ENCODE data around the gene MGAT5.

- no peak for TF ChIP-seq NFYB (CRISPR knock-in tag; conservative IDR thresholded peaks at IDR 0.05; ENCODE audit: low read depth)
- no peak for TF ChIP-seq ZBTB21 (CRISPR knock-in tag; IDR thresholded peaks at IDR 0.05; ENCODE audit: borderline replicate concordance)
- TF ChIP-seq CTCF (IDR thresholded peaks at IDR 0.05), result no peak
- TF ChIP-seq NR3C1 (CRISPR knock-in tag; conservative IDR thresholded peaks at IDR 0.05; ENCODE audit: low read depth), result no peak
- TF ChIP-seq ELF4 (CRISPR knock-in tag; IDR thresholded peaks at IDR 0.05; ENCODE audit: low read depth), result no peak
- TF ChIP-seq E2F4 (CRISPR knock-in tag; IDR thresholded peaks at IDR 0.05; ENCODE audit: borderline replicate concordance, low read depth), result no peak
- no peak for TF ChIP-seq USF1 (CRISPR knock-in tag; IDR thresholded peaks at IDR 0.05)
These were observed 214.9 kb downstream of the MGAT5 start for GRCh38 chr2:134468776-134469175.
